Stimulated activated naive CD4-positive, alpha-beta T cell treated with Interleukin-2 at 50 U/mL for 16 hours (primary cell): Measurements from ENCODE around the gene METRNL.
"Not testable (repeated sequence)": the region's sequence is repeated elsewhere in the genome, so short reads cannot be mapped to it uniquely, and the experiment has no call there.

Source experiments
- DNase-seq: peaks from one replicate; lab custom pipeline; 2025; lab: John Stamatoyannopoulos, UW

METRNL gene

GRCh38 chr17:83122834-83123233 is 43.4 kb downstream of the METRNL start:
- DNase-seq = no peak

- DNase-seq = no peak
Observed at GRCh38 chr17:83123896-83124801, 44.7 kb downstream of the METRNL start.

- DNase-seq = peak; percentile 7
Observed at GRCh38 chr17:83124871-83125514, 45.6 kb downstream of the METRNL start.

- no peak for DNase-seq
Observed at GRCh38 chr17:83125515-83126274, 46.3 kb downstream of the METRNL start.

GRCh38 chr17:83126275-83126811 is 46.9 kb downstream of the METRNL start:
- no peak for DNase-seq

- DNase-seq = no peak
Observed at GRCh38 chr17:83127431-83128160, 48.2 kb downstream of the METRNL start.

GRCh38 chr17:83128306-83129240 is 49.2 kb downstream of the METRNL start:
- no peak for DNase-seq

GRCh38 chr17:83129676-83130075 is 50.3 kb downstream of the METRNL start:
- no peak for DNase-seq

- DNase-seq = no peak
Observed at GRCh38 chr17:83131401-83132011, 52.1 kb downstream of the METRNL start.

- DNase-seq = no peak
Observed at GRCh38 chr17:83132251-83133081, 53.1 kb downstream of the METRNL start.

- no peak for DNase-seq
Observed at GRCh38 chr17:83133302-83134121, 54.1 kb downstream of the METRNL start.

GRCh38 chr17:83134456-83134855 is 55.0 kb downstream of the METRNL start:
- DNase-seq = not testable (repeated sequence)

- no peak for DNase-seq
Observed at GRCh38 chr17:83135692-83136091, 56.3 kb downstream of the METRNL start.

- DNase-seq = no peak
Observed at GRCh38 chr17:83136156-83136555, 56.7 kb downstream of the METRNL start.

GRCh38 chr17:83136931-83137330 is 57.5 kb downstream of the METRNL start:
- no peak for DNase-seq

- no peak for DNase-seq
Observed at GRCh38 chr17:83137523-83137922, 58.1 kb downstream of the METRNL start.

- DNase-seq = no peak
Observed at GRCh38 chr17:83138820-83139219, 59.4 kb downstream of the METRNL start.
